HG03196 (cell line): ENCODE data around the gene NEXN.
"Not testable (repeated sequence)": the region's sequence is repeated elsewhere in the genome, so short reads cannot be mapped to it uniquely, and the experiment has no call there.

Experiments
- ATAC-seq: cut with Tn5 transposase; IDR thresholded peaks from one replicate; pipeline ENCODE4 v1.9.1; 2021; ENCODE audit not compliant: unreplicated experiment

Gene NEXN

GRCh38 chr1:77905603-77906002 lies 17.2 kb downstream of the NEXN start:
- no peak for ATAC-seq

GRCh38 chr1:77906019-77906545 lies 17.7 kb downstream of the NEXN start:
- ATAC-seq, result no peak

- no peak for ATAC-seq
Measured at GRCh38 chr1:77906624-77907023, 18.2 kb downstream of the NEXN start.

GRCh38 chr1:77910116-77910515 lies 21.7 kb downstream of the NEXN start:
- ATAC-seq, result no peak

- not testable (repeated sequence) for ATAC-seq
Measured at GRCh38 chr1:77918918-77919317, 30.5 kb downstream of the NEXN start.

GRCh38 chr1:77925518-77925917 lies 37.1 kb downstream of the NEXN start:
- no peak for ATAC-seq

- no peak for ATAC-seq
Measured at GRCh38 chr1:77925956-77926355, 37.5 kb downstream of the NEXN start.

- no peak for ATAC-seq
Measured at GRCh38 chr1:77926561-77927357, 38.3 kb downstream of the NEXN start.

- no peak for ATAC-seq
Measured at GRCh38 chr1:77927414-77927813, 39.0 kb downstream of the NEXN start.

GRCh38 chr1:77929806-77930205 lies 41.4 kb downstream of the NEXN start:
- no peak for ATAC-seq

- ATAC-seq, result no peak
Measured at GRCh38 chr1:77938651-77939050, 50.2 kb downstream of the NEXN start.

GRCh38 chr1:77940921-77941570 lies 52.6 kb downstream of the NEXN start:
- ATAC-seq, result no peak

- ATAC-seq, result no peak
Measured at GRCh38 chr1:77942400-77943140, 54.1 kb downstream of the NEXN start.

GRCh38 chr1:77945345-77945744 lies 56.9 kb downstream of the NEXN start:
- no peak for ATAC-seq

- no peak for ATAC-seq
Measured at GRCh38 chr1:77948841-77949424, 60.5 kb downstream of the NEXN start.

- peak; percentile 50 for ATAC-seq
Measured at GRCh38 chr1:77950873-77951272, 62.4 kb downstream of the NEXN start.

GRCh38 chr1:77951328-77951727 lies 62.9 kb downstream of the NEXN start:
- ATAC-seq, result no peak

- no peak for ATAC-seq
Measured at GRCh38 chr1:77953907-77954306, 65.5 kb downstream of the NEXN start.

GRCh38 chr1:77954521-77954920 lies 66.1 kb downstream of the NEXN start:
- no peak for ATAC-seq

GRCh38 chr1:77955709-77956108 lies 67.3 kb downstream of the NEXN start:
- ATAC-seq, result no peak

- ATAC-seq, result no peak
Measured at GRCh38 chr1:77956464-77956863, 68.0 kb downstream of the NEXN start.
